Prostate gland (tissue), 2 donors: Measurements from ENCODE around the gene USP11. TPM values are rescaled to one million over a fixed set of nuclear protein-coding genes. Genes with fewer than 3 reads are reported as not detected.

Experiments used
- DNase-seq: peaks from one replicate; pipeline ENCODE4 v3.0.0-alpha.2; 2019; ENCODE audit warnings: low spot score
- H3K27ac ChIP-seq, 2 donors: fragments of 200-600 bp; sonication (generic); 2 replicates each; pipeline ENCODE4 v1.5.1; 2017 to 2019
- H3K27me3 ChIP-seq: fragments of 200-600 bp; sonication (generic); replicated peaks from 2 replicates; pipeline ENCODE4 v1.5.1; 2019; ENCODE audit not compliant: insufficient read depth
- H3K36me3 ChIP-seq, 2 donors: fragments of 200-600 bp; sonication (generic); 1 replicate in 1 of 2; 2 replicates in 1 of 2; pipeline versions ENCODE4 v1.5.1 to v1.8.1; 2017 to 2019
- H3K4me1 ChIP-seq: fragments of 200-600 bp; sonication (generic); replicated peaks from 2 replicates; pipeline ENCODE4 v1.5.1; 2019
- H3K4me3 ChIP-seq, 2 donors: fragments of 200-600 bp; sonication (generic); 2 replicates each; pipeline ENCODE4 v1.5.1; 2017 to 2019
- H3K9me3 ChIP-seq: fragments of 200-600 bp; sonication (generic); 2 replicates; pipeline ENCODE4 v1.5.1; 2017
- CTCF ChIP-seq, 4 experiments: fragments of 200-600 bp in 2 of 4; fragments of 450-650 bp in 2 of 4; sonication (generic) in 2 of 4; IDR thresholded peaks; 1 replicate in 3 of 4; 2 replicates in 1 of 4; pipeline ENCODE4 v1.5.1; 2016 to 2019; ENCODE audit warnings: antibody characterized with exemption in 4 of 4, mild to moderate bottlenecking in 2 of 4, moderate library complexity in 2 of 4
- POLR2A ChIP-seq: fragments of 450-650 bp; IDR thresholded peaks from one replicate; pipeline ENCODE4 v1.6.1; 2016; ENCODE audit warnings: antibody characterized with exemption, mild to moderate bottlenecking
- POLR2AphosphoS5 ChIP-seq: sonication (generic); formaldehyde crosslinking; IDR thresholded peaks from one replicate; pipeline ENCODE4 v1.6.1; 2017; ENCODE audit warnings: antibody characterized with exemption
- WGBS: methylation state at CpG from one replicate; pipeline ENCODE4 v1.1.5; 2018; 5-methylcytosine and 5-hydroxymethylcytosine counted together
- intact Hi-C: fragments of 100-400 bp; cut with DNase I; formaldehyde crosslinking; loops from one replicate; pipeline ENCODE4 v1.14.2; 2022
- total RNA-seq, 2 donors: library from RNA; depleted of rRNA; stranded (reverse); fragments of >200 nt; gene quantifications; one replicate each; pipeline ENCODE4 v1.1.0, GENCODE V29; 2016

Gene USP11
- total RNA-seq, 2 donors from 2014 or later = 43.3 to 124 TPM

- WGBS = 85% methylated on average over 13 of the region's 19 CpGs
- H3K27ac ChIP-seq = no peak overlapping the region
- no peaks in the 10 kb centered on the region for H3K36me3 ChIP-seq
- no peak overlapping the region for H3K4me3 ChIP-seq
- H3K4me1 ChIP-seq = no peaks in the 10 kb centered on the region
- H3K9me3 ChIP-seq = no peaks in the 10 kb centered on the region
- no peak for TF ChIP-seq POLR2AphosphoS5
- TF ChIP-seq CTCF (IDR thresholded peaks at IDR 0.05) = no peak
- TF ChIP-seq POLR2A = no peak
- intact Hi-C loops = no loop called here
- H3K27me3 ChIP-seq = no peaks in the 10 kb centered on the region
- DNase-seq = no peak
These were observed 6.1 kb upstream of the USP11 start for GRCh38 chrX:47226531-47227333.

GRCh38 chrX:47227334-47227583 lies 5.5 kb upstream of the USP11 start:
- DNase-seq = no peak
- Histone ChIP-seq H3K27me3 (no peaks in the 10 kb centered on the region), H3K4me3 (no peak overlapping the region), H3K36me3 (no peaks in the 10 kb centered on the region), H3K4me1 (no peaks in the 10 kb centered on the region), H3K27ac (no peak overlapping the region), H3K9me3 (no peaks in the 10 kb centered on the region)
- intact Hi-C loops = no loop called here
- WGBS = 88% methylated on average over 9 of the region's 9 CpGs
- TF ChIP-seq POLR2AphosphoS5 (no peak), CTCF (IDR thresholded peaks at IDR 0.05) (no peak), POLR2A (no peak)

GRCh38 chrX:47228550-47229270 lies 4.1 kb upstream of the USP11 start:
- Histone ChIP-seq H3K4me3 (no peak overlapping the region), H3K4me1 (no peaks in the 10 kb centered on the region), H3K27me3 (no peaks in the 10 kb centered on the region), H3K27ac (no peak overlapping the region), H3K9me3 (no peaks in the 10 kb centered on the region), H3K36me3 (no peaks in the 10 kb centered on the region)
- TF ChIP-seq POLR2A = no peak
- no peak for TF ChIP-seq POLR2AphosphoS5
- TF ChIP-seq CTCF (IDR thresholded peaks at IDR 0.05) = no peak
- DNase-seq = no peak
- intact Hi-C loops = no loop called here
- 89% methylated on average over 8 of the region's 12 CpGs for WGBS

GRCh38 chrX:47229427-47229826 lies 3.4 kb upstream of the USP11 start:
- H3K4me1 ChIP-seq = no peaks in the 10 kb centered on the region
- intact Hi-C loops = no loop called here
- TF ChIP-seq POLR2A (no peak), POLR2AphosphoS5 (no peak), CTCF (IDR thresholded peaks at IDR 0.05) (no peak)
- H3K4me3 ChIP-seq = no peak overlapping the region
- 100% methylated on average over 2 of the region's 6 CpGs for WGBS
- H3K9me3 ChIP-seq = no peaks in the 10 kb centered on the region
- no peaks in the 10 kb centered on the region for H3K27me3 ChIP-seq
- no peaks in the 10 kb centered on the region for H3K36me3 ChIP-seq
- H3K27ac ChIP-seq = no peak overlapping the region
- DNase-seq = no peak
